Neural progenitor cell (in vitro differentiated cells): ENCODE results near the gene TEAD1. TPM values are rescaled to one million over a fixed set of nuclear protein-coding genes. Genes with fewer than 3 reads are reported as not detected.

Source experiments
- DNase-seq: peaks from one replicate; pipeline ENCODE4 v3.0.0-alpha.2; 2016; ENCODE audit warnings: low spot score
- H2AFZ ChIP-seq: fragments of 200-600 bp; sonication (generic); replicated peaks from 2 replicates; pipeline ENCODE4 v1.6.1; 2016; ENCODE audit warnings: antibody characterized with exemption
- H3F3A ChIP-seq: fragments of 200-600 bp; sonication (generic); 2 replicates; pipeline ENCODE4 v1.6.1; 2016; ENCODE audit warnings: antibody characterized with exemption, low read depth
- H3K27ac ChIP-seq: fragments of 200-600 bp; sonication (generic); 2 replicates; pipeline ENCODE4 v1.5.1; 2016; ENCODE audit warnings: mild to moderate bottlenecking
- H3K27me3 ChIP-seq: fragments of 200-600 bp; sonication (generic); 2 replicates; pipeline ENCODE4 v1.6.1; 2016; ENCODE audit warnings: mild to moderate bottlenecking, moderate library complexity
- H3K36me3 ChIP-seq: fragments of 200-600 bp; sonication (generic); 2 replicates; pipeline ENCODE4 v1.5.1; 2016
- H3K4me1 ChIP-seq: fragments of 200-600 bp; sonication (generic); 2 replicates; pipeline ENCODE4 v1.6.1; 2016; ENCODE audit warnings: mixed run types
- H3K4me2 ChIP-seq: fragments of 200-600 bp; sonication (generic); 2 replicates; pipeline ENCODE4 v1.6.1; 2016
- H3K4me3 ChIP-seq: fragments of 200-600 bp; sonication (generic); 2 replicates; pipeline ENCODE4 v1.5.1; 2016
- H3K79me2 ChIP-seq: fragments of 200-600 bp; sonication (generic); 2 replicates; pipeline ENCODE4 v1.6.1; 2016; ENCODE audit warnings: low read depth
- H3K9ac ChIP-seq: fragments of 200-600 bp; sonication (generic); 2 replicates; pipeline ENCODE4 v1.6.1; 2016
- H3K9me3 ChIP-seq: fragments of 200-600 bp; sonication (generic); 2 replicates; pipeline ENCODE4 v1.5.1; 2016; ENCODE audit warnings: low read depth
- H4K20me1 ChIP-seq: fragments of 200-600 bp; sonication (generic); 2 replicates; pipeline ENCODE4 v1.6.1; 2016; ENCODE audit warnings: low read depth
- H3K27ac Mint-ChIP-seq: 3 replicates; pipeline ENCODE4 v1.8.0; 2021; ENCODE audit warnings: mixed read lengths
- H3K27me3 Mint-ChIP-seq: 2 replicates; pipeline ENCODE4 v1.8.0; 2022; ENCODE audit warnings: low read depth, mild to moderate bottlenecking, inconsistent platforms, moderate library complexity, mixed read lengths; ENCODE audit not compliant: insufficient read depth
- H3K36me3 Mint-ChIP-seq: 3 replicates; pipeline ENCODE4 v1.8.0; 2021; ENCODE audit warnings: mixed read lengths
- H3K4me1 Mint-ChIP-seq: 3 replicates; pipeline ENCODE4 v1.8.0; 2021; ENCODE audit warnings: mixed read lengths
- H3K4me3 Mint-ChIP-seq: 3 replicates; pipeline ENCODE4 v1.8.0; 2021; ENCODE audit warnings: mild to moderate bottlenecking, moderate library complexity, mixed read lengths
- H3K9me3 Mint-ChIP-seq: 3 replicates; pipeline ENCODE4 v1.8.0; 2020; ENCODE audit warnings: mixed read lengths
- CTCF ChIP-seq: fragments of 200-600 bp; sonication (generic); IDR thresholded peaks from 2 replicates; pipeline ENCODE4 v1.5.1; 2017; ENCODE audit warnings: antibody characterized with exemption, mild to moderate bottlenecking
- EZH2 ChIP-seq: fragments of 200-600 bp; sonication (generic); IDR thresholded peaks from 2 replicates; pipeline ENCODE4 v1.6.1; 2017; ENCODE audit warnings: antibody characterized with exemption, mild to moderate bottlenecking, moderate library complexity
- EZH2phosphoT487 ChIP-seq: fragments of 200-600 bp; sonication (generic); IDR thresholded peaks from 2 replicates; pipeline ENCODE4 v1.6.1; 2017; ENCODE audit warnings: antibody characterized with exemption
- total RNA-seq: library from RNA; depleted of rRNA; stranded (reverse); fragments of >200 nt; gene quantifications from 2 replicates; pipeline ENCODE4 v1.2.3, GENCODE V29; 2015; ENCODE audit warnings: low replicate concordance

The TEAD1 gene
- total RNA-seq, 1 donor from 2014 or later: 98.3 TPM

- H3K9me3 ChIP-seq: peaks cover 13% of the 10 kb centered on the region
- no peaks in the 10 kb centered on the region for H3K27me3 ChIP-seq
- H3K79me2 ChIP-seq: no peaks in the 10 kb centered on the region
- Mint-ChIP-seq H3K9me3 (peaks cover 19% of the 10 kb centered on the region), H3K36me3 (no peaks in the 10 kb centered on the region), H3K27me3 (no peaks in the 10 kb centered on the region), H3K4me3 (no peak overlapping the region), H3K27ac (no peak overlapping the region), H3K4me1 (no peaks in the 10 kb centered on the region)
- no peaks in the 10 kb centered on the region for H4K20me1 ChIP-seq
- no peak overlapping the region for H3K9ac ChIP-seq
- H3F3A ChIP-seq: no peaks in the 10 kb centered on the region
- no peak overlapping the region for H2AFZ ChIP-seq
- H3K27ac ChIP-seq: no peak overlapping the region
- DNase-seq: no peak
- H3K36me3 ChIP-seq: no peaks in the 10 kb centered on the region
- H3K4me1 ChIP-seq: no peaks in the 10 kb centered on the region
- no peak overlapping the region for H3K4me2 ChIP-seq
- TF ChIP-seq CTCF (no peak), EZH2phosphoT487 (no peak), EZH2 (no peak)
- no peak overlapping the region for H3K4me3 ChIP-seq
These were observed 20.5 kb upstream of the TEAD1 start for GRCh38 chr11:12653729-12654128.

- no peaks in the 10 kb centered on the region for H3F3A ChIP-seq
- no peak for DNase-seq
- no peaks in the 10 kb centered on the region for H3K79me2 ChIP-seq
- no peak overlapping the region for H2AFZ ChIP-seq
- no peak overlapping the region for H3K27ac ChIP-seq
- Mint-ChIP-seq H3K36me3 (no peaks in the 10 kb centered on the region), H3K4me1 (no peaks in the 10 kb centered on the region), H3K27ac (no peak overlapping the region), H3K9me3 (peaks cover 17% of the 10 kb centered on the region), H3K4me3 (no peak overlapping the region), H3K27me3 (no peaks in the 10 kb centered on the region)
- no peaks in the 10 kb centered on the region for H4K20me1 ChIP-seq
- no peaks in the 10 kb centered on the region for H3K36me3 ChIP-seq
- no peak overlapping the region for H3K9ac ChIP-seq
- no peaks in the 10 kb centered on the region for H3K27me3 ChIP-seq
- H3K4me3 ChIP-seq: no peak overlapping the region
- no peak overlapping the region for H3K4me2 ChIP-seq
- TF ChIP-seq EZH2phosphoT487: no peak
- no peak for TF ChIP-seq CTCF
- TF ChIP-seq EZH2: no peak
- peaks cover 13% of the 10 kb centered on the region for H3K9me3 ChIP-seq
- H3K4me1 ChIP-seq: no peaks in the 10 kb centered on the region
These were observed 18.4 kb upstream of the TEAD1 start for GRCh38 chr11:12655842-12656241.

GRCh38 chr11:12657336-12657735, 16.9 kb upstream of the TEAD1 start:
- no peaks in the 10 kb centered on the region for H3K79me2 ChIP-seq
- TF ChIP-seq EZH2phosphoT487 (no peak), CTCF (no peak), EZH2 (no peak)
- H3F3A ChIP-seq: no peaks in the 10 kb centered on the region
- H3K36me3 Mint-ChIP-seq: no peaks in the 10 kb centered on the region
- H3K27me3 Mint-ChIP-seq: no peaks in the 10 kb centered on the region
- H3K36me3 ChIP-seq: no peaks in the 10 kb centered on the region
- H3K9me3 ChIP-seq: peaks cover 13% of the 10 kb centered on the region
- H3K9ac ChIP-seq: no peak overlapping the region
- H4K20me1 ChIP-seq: no peaks in the 10 kb centered on the region
- no peak overlapping the region for H3K4me3 ChIP-seq
- no peaks in the 10 kb centered on the region for H3K4me1 ChIP-seq
- no peaks in the 10 kb centered on the region for H3K4me1 Mint-ChIP-seq
- no peak overlapping the region for H2AFZ ChIP-seq
- H3K4me3 Mint-ChIP-seq: no peak overlapping the region
- H3K27ac Mint-ChIP-seq: no peak overlapping the region
- no peak overlapping the region for H3K27ac ChIP-seq
- no peaks in the 10 kb centered on the region for H3K27me3 ChIP-seq
- DNase-seq: no peak
- peaks cover 17% of the 10 kb centered on the region for H3K9me3 Mint-ChIP-seq
- no peak overlapping the region for H3K4me2 ChIP-seq

- Histone ChIP-seq H3K4me2 (no peak overlapping the region), H2AFZ (no peak overlapping the region), H3K9me3 (peaks cover 13% of the 10 kb centered on the region), H3K36me3 (no peaks in the 10 kb centered on the region), H3K79me2 (no peaks in the 10 kb centered on the region), H3K27me3 (no peaks in the 10 kb centered on the region), H4K20me1 (no peaks in the 10 kb centered on the region), H3K27ac (no peak overlapping the region), H3F3A (no peaks in the 10 kb centered on the region), H3K4me1 (no peaks in the 10 kb centered on the region), H3K9ac (no peak overlapping the region), H3K4me3 (no peak overlapping the region)
- Mint-ChIP-seq H3K4me1 (no peaks in the 10 kb centered on the region), H3K36me3 (no peaks in the 10 kb centered on the region), H3K27ac (no peak overlapping the region), H3K4me3 (no peak overlapping the region), H3K9me3 (peaks cover 17% of the 10 kb centered on the region), H3K27me3 (no peaks in the 10 kb centered on the region)
- DNase-seq: no peak
- TF ChIP-seq CTCF (no peak), EZH2phosphoT487 (no peak), EZH2 (no peak)
These were observed 16.2 kb upstream of the TEAD1 start for GRCh38 chr11:12657981-12658380.
